DLD1 (cell line): Measurements from ENCODE around the gene OR51F2.
"Not testable (repeated sequence)": the region's sequence is repeated elsewhere in the genome, so short reads cannot be mapped to it uniquely, and the experiment has no call there.

Experiments used
- in situ Hi-C: cut with HindIII; loops from 2 replicates; pipeline ENCODE4 v1.10.0; 2017; ENCODE audit warnings: low sequenced_read_pairs

The OR51F2 gene

GRCh38 chr11:4821021-4821420, at the start of gene OR51F2:
Gene OR51F2, plus strand, starts transcription at chr11:4821321. Its CDS starts 101 bp downstream, at chr11:4821422.
- in situ Hi-C loops, result no loop called here

- in situ Hi-C loops, result no loop called here
Measured at GRCh38 chr11:4782454-4782853, 38.7 kb upstream of the OR51F2 start.

GRCh38 chr11:4797206-4797605, 23.9 kb upstream of the OR51F2 start:
- in situ Hi-C loops, result no loop called here

- in situ Hi-C loops, result no loop called here
Measured at GRCh38 chr11:4798427-4799183, 22.5 kb upstream of the OR51F2 start.

GRCh38 chr11:4801316-4801715, 19.8 kb upstream of the OR51F2 start:
- in situ Hi-C loops, result not testable (repeated sequence)

- in situ Hi-C loops, result no loop called here
Measured at GRCh38 chr11:4804280-4804679, 16.8 kb upstream of the OR51F2 start, which contains the start of gene OR52R1. Gene OR52R1, minus strand, starts transcription at chr11:4804380. Its CDS starts 0 bp downstream, at chr11:4804380.

- in situ Hi-C loops, result no loop called here
Measured at GRCh38 chr11:4808476-4808875, 12.6 kb upstream of the OR51F2 start.

- in situ Hi-C loops, result no loop called here
Measured at GRCh38 chr11:4809246-4809645, 11.9 kb upstream of the OR51F2 start.

- in situ Hi-C loops, result no loop called here
Measured at GRCh38 chr11:4825132-4825531, 4.0 kb downstream of the OR51F2 start.

- in situ Hi-C loops, result no loop called here
Measured at GRCh38 chr11:4826425-4826824, 5.3 kb downstream of the OR51F2 start.

- in situ Hi-C loops, result no loop called here
Measured at GRCh38 chr11:4830346-4830745, 9.2 kb downstream of the OR51F2 start.

- in situ Hi-C loops, result no loop called here
Measured at GRCh38 chr11:4830909-4831308, 9.8 kb downstream of the OR51F2 start.

- in situ Hi-C loops, result no loop called here
Measured at GRCh38 chr11:4839851-4840549, 18.9 kb downstream of the OR51F2 start.

- in situ Hi-C loops, result no loop called here
Measured at GRCh38 chr11:4848908-4849532, 27.9 kb downstream of the OR51F2 start, which contains the start of gene OR51S1. Gene OR51S1, minus strand, starts transcription at chr11:4849208. Its CDS starts 0 bp downstream, at chr11:4849208.

- in situ Hi-C loops, result no loop called here
Measured at GRCh38 chr11:4851033-4851432, 29.9 kb downstream of the OR51F2 start.

GRCh38 chr11:4854286-4854685, 33.2 kb downstream of the OR51F2 start:
- in situ Hi-C loops, result not testable (repeated sequence)

- in situ Hi-C loops, result no loop called here
Measured at GRCh38 chr11:4862447-4863236, 41.5 kb downstream of the OR51F2 start.

- in situ Hi-C loops, result no loop called here
Measured at GRCh38 chr11:4863876-4864275, 42.8 kb downstream of the OR51F2 start.

- in situ Hi-C loops, result no loop called here
Measured at GRCh38 chr11:4865855-4866254, 44.7 kb downstream of the OR51F2 start.
